Measurements from ENCODE around the gene SMAD1. TPM values are rescaled to one million over a fixed set of nuclear protein-coding genes. Genes with fewer than 3 reads are reported as not detected.
A peak's percentile ranks its signal among the peaks of the same experiment; 100 is the strongest.

Gene SMAD1
- total and polyA plus RNA-seq, 2 of the 4 experiments (the other 2 are of a cell fraction), result 11.6 to 17.6 TPM

DNA sequence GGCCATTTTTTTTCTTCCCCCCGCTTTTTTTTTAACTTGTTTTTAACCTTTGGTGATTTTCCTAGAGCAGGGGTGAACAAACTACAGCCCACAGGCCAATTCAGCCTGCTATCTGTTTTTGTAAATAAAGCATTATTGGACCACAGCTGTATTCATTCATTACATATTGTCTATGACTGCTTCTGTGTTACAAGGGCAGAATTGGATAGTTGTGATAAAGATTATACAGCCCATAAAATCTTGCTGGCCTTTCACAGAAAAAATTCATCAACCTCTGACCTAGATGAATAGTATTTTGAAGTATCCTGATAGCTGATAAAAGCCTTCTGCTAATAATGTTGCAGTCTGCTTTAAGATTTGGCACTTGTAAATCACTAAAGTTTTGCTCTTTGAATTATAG is 63.4 kb downstream of the SMAD1 start:
- H3K18ac ChIP-seq (ENCODE audit: low read depth, low read length), result peak overlapping the region; percentile 71
- ATAC-seq (ENCODE audit: low read depth), result peak; percentile 33
- intact Hi-C loops (cut with micrococcal nuclease), result no loop called here
- no peaks in the 10 kb centered on the region for H3K9me3 ChIP-seq (ENCODE audit: control insufficient read depth, insufficient read depth, low read length)
- H3K4me1 ChIP-seq (ENCODE audit: control insufficient read depth, insufficient read depth, low read length), result peaks cover 14% of the 10 kb centered on the region
- H3K27ac ChIP-seq (ENCODE audit: insufficient read depth, low read length), result peak overlapping the region; percentile 76; the same call in 1 of the 2 replicates
- H3K79me1 ChIP-seq (ENCODE audit: low read depth in 1 of 2, low read length in 2 of 2), result peaks cover 0 to 3% of the 10 kb centered on the region in 2 experiments; a peak in 1 of 4 replicates
- CTCF ChIA-PET, result interaction anchor here (0.8 to 0.9 kb wide), 2 partner anchors 12 to 329 kb away, joined by 3 to 4 read pairs; no protein-coding TSS in a partner anchor
- 0 out of 2 replicates have a peak overlapping the region, but pooled peaks have one; percentile 23 for H3K56ac ChIP-seq (ENCODE audit: extremely low read depth, insufficient read depth, low read length)
- peak overlapping the region; percentile 56; the same call in 1 of the 2 replicates for H2BK20ac ChIP-seq (ENCODE audit: low read depth, low read length)
- WGBS, 2 experiments (ENCODE audit: extremely low coverage in 2 of 2, insufficient read length in 1 of 2), result no CpG with 5 or more reads among the region's 1 CpG
- H4K8ac ChIP-seq (ENCODE audit: low read depth in 2 of 2, low read length in 2 of 2), result peak overlapping the region in 1 of 2 experiments; percentile 31; a peak in 1 of 4 replicates
- DNase-seq, result no peak
- H3K14ac ChIP-seq (replicated peaks; ENCODE audit: low read depth, low read length), result 0 out of 2 replicates have a peak overlapping the region, but pooled peaks have one; percentile 17
- dilution Hi-C loops (cut with HindIII; ENCODE audit: low sequenced_read_pairs, unreplicated experiment), result no loop called here
- POLR2A ChIA-PET (ENCODE audit: unreplicated experiment), result no interaction called here
- H2AK9ac ChIP-seq (replicated peaks; ENCODE audit: low read depth, low read length, poor library complexity), result no peak overlapping the region
- H2BK5ac ChIP-seq (ENCODE audit: low read depth, low read length, poor library complexity, severe bottlenecking), result peak overlapping the region; percentile 92
- peaks cover 15% of the 10 kb centered on the region for H3K36me3 ChIP-seq (ENCODE audit: control insufficient read depth, insufficient read depth, low read length)
- no peak overlapping the region for H2BK15ac ChIP-seq (ENCODE audit: low read depth, low read length)
- no peaks in the 10 kb centered on the region for H3K9me1 ChIP-seq (ENCODE audit: insufficient read depth, low read length)
- H3K4me2 ChIP-seq (ENCODE audit: low read depth, low read length), result peak overlapping the region; percentile 60; the same call in 1 of the 2 replicates
- in situ Hi-C loops (cut with MboI; ENCODE audit: low sequenced_read_pairs), result no loop called here
- H3K27me3 ChIP-seq (ENCODE audit: control insufficient read depth, insufficient read depth, low read length), result no peaks in the 10 kb centered on the region
- H4K20me1 ChIP-seq (ENCODE audit: insufficient read depth, low read length), result no peaks in the 10 kb centered on the region
- TF ChIP-seq, protein P1, sequence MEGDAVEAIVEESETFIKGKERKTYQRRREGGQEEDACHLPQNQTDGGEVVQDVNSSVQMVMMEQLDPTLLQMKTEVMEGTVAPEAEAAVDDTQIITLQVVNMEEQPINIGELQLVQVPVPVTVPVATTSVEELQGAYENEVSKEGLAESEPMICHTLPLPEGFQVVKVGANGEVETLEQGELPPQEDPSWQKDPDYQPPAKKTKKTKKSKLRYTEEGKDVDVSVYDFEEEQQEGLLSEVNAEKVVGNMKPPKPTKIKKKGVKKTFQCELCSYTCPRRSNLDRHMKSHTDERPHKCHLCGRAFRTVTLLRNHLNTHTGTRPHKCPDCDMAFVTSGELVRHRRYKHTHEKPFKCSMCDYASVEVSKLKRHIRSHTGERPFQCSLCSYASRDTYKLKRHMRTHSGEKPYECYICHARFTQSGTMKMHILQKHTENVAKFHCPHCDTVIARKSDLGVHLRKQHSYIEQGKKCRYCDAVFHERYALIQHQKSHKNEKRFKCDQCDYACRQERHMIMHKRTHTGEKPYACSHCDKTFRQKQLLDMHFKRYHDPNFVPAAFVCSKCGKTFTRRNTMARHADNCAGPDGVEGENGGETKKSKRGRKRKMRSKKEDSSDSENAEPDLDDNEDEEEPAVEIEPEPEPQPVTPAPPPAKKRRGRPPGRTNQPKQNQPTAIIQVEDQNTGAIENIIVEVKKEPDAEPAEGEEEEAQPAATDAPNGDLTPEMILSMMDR (conservative IDR thresholded peaks at IDR 0.05; ENCODE audit: low read depth, low read length), result no peak
- TF ChIP-seq SMC3 (IDR thresholded peaks at IDR 0.05; ENCODE audit: low read depth, low read length), result no peak
- no peak for TF ChIP-seq RAD21 (IDR thresholded peaks at IDR 0.05; ENCODE audit: low read length)
- TF ChIP-seq FOS (IDR thresholded peaks at IDR 0.05; ENCODE audit: low read depth, low read length), result no peak
- TF ChIP-seq MAZ (IDR thresholded peaks at IDR 0.05; ENCODE audit: borderline replicate concordance, low read depth, low read length), result no peak
- TF ChIP-seq, protein P2, sequence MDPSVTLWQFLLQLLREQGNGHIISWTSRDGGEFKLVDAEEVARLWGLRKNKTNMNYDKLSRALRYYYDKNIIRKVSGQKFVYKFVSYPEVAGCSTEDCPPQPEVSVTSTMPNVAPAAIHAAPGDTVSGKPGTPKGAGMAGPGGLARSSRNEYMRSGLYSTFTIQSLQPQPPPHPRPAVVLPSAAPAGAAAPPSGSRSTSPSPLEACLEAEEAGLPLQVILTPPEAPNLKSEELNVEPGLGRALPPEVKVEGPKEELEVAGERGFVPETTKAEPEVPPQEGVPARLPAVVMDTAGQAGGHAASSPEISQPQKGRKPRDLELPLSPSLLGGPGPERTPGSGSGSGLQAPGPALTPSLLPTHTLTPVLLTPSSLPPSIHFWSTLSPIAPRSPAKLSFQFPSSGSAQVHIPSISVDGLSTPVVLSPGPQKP (IDR thresholded peaks at IDR 0.05; ENCODE audit: borderline replicate concordance, low read depth, low read length), result no peak
- TF ChIP-seq RCOR1 (IDR thresholded peaks at IDR 0.05; ENCODE audit: insufficient replicate concordance, low read length), result no peak
- TF ChIP-seq CHD1 (IDR thresholded peaks at IDR 0.05; ENCODE audit: low read depth, low read length), result no peak
- no peak for TF ChIP-seq POLR2A (IDR thresholded peaks at IDR 0.05; ENCODE audit: low read depth, low read length)
- TF ChIP-seq, protein P3, sequence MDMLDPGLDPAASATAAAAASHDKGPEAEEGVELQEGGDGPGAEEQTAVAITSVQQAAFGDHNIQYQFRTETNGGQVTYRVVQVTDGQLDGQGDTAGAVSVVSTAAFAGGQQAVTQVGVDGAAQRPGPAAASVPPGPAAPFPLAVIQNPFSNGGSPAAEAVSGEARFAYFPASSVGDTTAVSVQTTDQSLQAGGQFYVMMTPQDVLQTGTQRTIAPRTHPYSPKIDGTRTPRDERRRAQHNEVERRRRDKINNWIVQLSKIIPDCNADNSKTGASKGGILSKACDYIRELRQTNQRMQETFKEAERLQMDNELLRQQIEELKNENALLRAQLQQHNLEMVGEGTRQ (IDR thresholded peaks at IDR 0.05; ENCODE audit: low read depth, low read length), result no peak
- TF ChIP-seq CEBPB (IDR thresholded peaks at IDR 0.05; ENCODE audit: low read depth, low read length), result no peak
- H3K23ac ChIP-seq (ENCODE audit: low read depth, low read length), result no peak overlapping the region
- H4K5ac ChIP-seq (ENCODE audit: low read depth, low read length), result peak overlapping the region; percentile 25; the same call in 1 of the 2 replicates
- BruUV-seq (replicated peaks), result no TSS peak
- peak overlapping the region; percentile 57 for H2BK120ac ChIP-seq (ENCODE audit: low read depth, low read length)
- no peak overlapping the region for H3K4me3 ChIP-seq (ENCODE audit: insufficient read depth, low read depth, low read length)
- peak overlapping the region; percentile 18; the same call in 1 of the 2 replicates for H3K4ac ChIP-seq (ENCODE audit: low read depth, low read length)
- no peak overlapping the region for H4K91ac ChIP-seq (ENCODE audit: insufficient read depth, low read depth, low read length)
- H2AFZ ChIP-seq (replicated peaks; ENCODE audit: low read length, poor library complexity), result no peak overlapping the region
- no peak overlapping the region for H2AK5ac ChIP-seq (ENCODE audit: low read depth, low read length)
- H3K9ac ChIP-seq (ENCODE audit: low read depth, low read length), result no peak overlapping the region; the same call in 1 of the 2 replicates
